ENCODE data around the gene BABAM2.
"Not testable (repeated sequence)": the region's sequence is repeated elsewhere in the genome, so short reads cannot be mapped to it uniquely, and the experiment has no call there.

BABAM2 gene

DNA sequence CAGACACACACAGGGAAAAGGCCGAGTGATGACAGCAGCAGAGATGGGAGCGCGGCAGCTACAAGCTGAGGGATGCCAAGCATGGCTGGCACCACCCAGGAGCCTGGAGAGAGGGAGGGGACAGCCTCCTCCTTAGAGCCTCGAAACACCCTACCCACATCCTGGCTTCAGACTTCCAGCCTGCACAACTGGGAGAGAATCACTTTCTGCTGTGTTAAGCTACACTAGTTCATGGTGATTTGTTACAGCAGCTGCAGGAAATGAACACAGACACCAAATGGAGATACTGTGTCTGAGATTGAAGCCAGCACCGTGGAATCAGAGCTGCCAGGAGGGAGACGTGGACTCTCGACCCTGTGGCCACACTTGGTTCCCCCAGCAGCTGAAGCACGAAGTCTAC, 474.6 kb downstream of the BABAM2 start:
- no peak overlapping the region for H3K4me3 ChIP-seq (ENCODE audit: low read depth in 1 of 2, low read length in 2 of 2)
- no peak overlapping the region for H3K9ac ChIP-seq (ENCODE audit: low read length)
- H3K36me3 ChIP-seq (ENCODE audit: insufficient read depth, low read length) = no peaks in the 10 kb centered on the region
- H3K9me3 ChIP-seq (ENCODE audit: low read length) = no peaks in the 10 kb centered on the region
- H3K27me3 ChIP-seq (ENCODE audit: control insufficient read depth in 1 of 2, insufficient read depth in 2 of 2, low read length in 2 of 2) = no peaks in the 10 kb centered on the region
- H3K27ac ChIP-seq (ENCODE audit: low read depth, low read length) = no peak overlapping the region
- no peaks in the 10 kb centered on the region for H3K4me1 ChIP-seq (ENCODE audit: insufficient read depth, low read length)

DNA sequence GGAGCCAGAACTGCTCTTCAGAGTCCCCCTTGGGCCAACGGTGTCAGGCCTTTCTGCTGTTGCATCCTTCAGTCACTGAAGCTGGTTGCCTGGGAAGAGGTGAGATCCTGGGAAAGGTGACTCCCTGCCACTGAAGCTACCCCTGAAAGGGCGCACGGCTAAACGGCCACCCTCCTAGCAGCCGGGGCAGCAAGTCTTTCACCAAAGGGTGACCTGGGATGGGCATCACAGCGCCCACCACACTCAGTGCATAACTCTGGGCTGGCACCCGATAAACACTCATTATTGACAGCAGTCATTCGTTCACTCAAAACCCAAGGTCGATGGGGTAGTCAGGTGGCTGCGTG, 475.6 kb downstream of the BABAM2 start:
- no peaks in the 10 kb centered on the region for H3K9me3 ChIP-seq (ENCODE audit: low read length)
- H3K36me3 ChIP-seq (ENCODE audit: insufficient read depth, low read length) = no peaks in the 10 kb centered on the region
- H3K27me3 ChIP-seq (ENCODE audit: control insufficient read depth in 1 of 2, insufficient read depth in 2 of 2, low read length in 2 of 2) = no peaks in the 10 kb centered on the region
- no peaks in the 10 kb centered on the region for H3K4me1 ChIP-seq (ENCODE audit: insufficient read depth, low read length)
- H3K4me3 ChIP-seq (ENCODE audit: low read depth in 1 of 2, low read length in 2 of 2) = no peak overlapping the region
- H3K27ac ChIP-seq (ENCODE audit: low read depth, low read length) = no peak overlapping the region
- H3K9ac ChIP-seq (ENCODE audit: low read length) = no peak overlapping the region

GRCh38 chr2:28366496-28367282, 476.2 kb downstream of the BABAM2 start:
- H3K9me3 ChIP-seq (ENCODE audit: low read length) = no peaks in the 10 kb centered on the region
- no peaks in the 10 kb centered on the region for H3K36me3 ChIP-seq (ENCODE audit: insufficient read depth, low read length)
- H3K27me3 ChIP-seq (ENCODE audit: control insufficient read depth in 1 of 2, insufficient read depth in 2 of 2, low read length in 2 of 2) = no peaks in the 10 kb centered on the region
- H3K27ac ChIP-seq (ENCODE audit: low read depth, low read length) = no peak overlapping the region
- no peaks in the 10 kb centered on the region for H3K4me1 ChIP-seq (ENCODE audit: insufficient read depth, low read length)
- H3K4me3 ChIP-seq (ENCODE audit: low read depth in 1 of 2, low read length in 2 of 2) = no peak overlapping the region
- no peak overlapping the region for H3K9ac ChIP-seq (ENCODE audit: low read length)

GRCh38 chr2:28367667-28368356, 477.3 kb downstream of the BABAM2 start:
- H3K36me3 ChIP-seq (ENCODE audit: insufficient read depth, low read length) = no peaks in the 10 kb centered on the region
- H3K9ac ChIP-seq (ENCODE audit: low read length) = no peak overlapping the region
- H3K27me3 ChIP-seq (ENCODE audit: control insufficient read depth in 1 of 2, insufficient read depth in 2 of 2, low read length in 2 of 2) = no peaks in the 10 kb centered on the region
- no peaks in the 10 kb centered on the region for H3K4me1 ChIP-seq (ENCODE audit: insufficient read depth, low read length)
- no peak overlapping the region for H3K27ac ChIP-seq (ENCODE audit: low read depth, low read length)
- H3K9me3 ChIP-seq (ENCODE audit: low read length) = no peaks in the 10 kb centered on the region
- H3K4me3 ChIP-seq (ENCODE audit: low read depth in 1 of 2, low read length in 2 of 2) = no peak overlapping the region

- Histone ChIP-seq H3K36me3 (ENCODE audit: insufficient read depth, low read length) (no peaks in the 10 kb centered on the region), H3K27ac (ENCODE audit: low read depth, low read length) (no peak overlapping the region), H3K9ac (ENCODE audit: low read length) (no peak overlapping the region), H3K4me1 (ENCODE audit: insufficient read depth, low read length) (no peaks in the 10 kb centered on the region), H3K9me3 (ENCODE audit: low read length) (no peaks in the 10 kb centered on the region), H3K4me3 (ENCODE audit: low read depth in 1 of 2, low read length in 2 of 2) (no peak overlapping the region), H3K27me3 (ENCODE audit: control insufficient read depth in 1 of 2, insufficient read depth in 2 of 2, low read length in 2 of 2) (no peaks in the 10 kb centered on the region)
Measured at GRCh38 chr2:28368357-28368798, 477.8 kb downstream of the BABAM2 start.

DNA sequence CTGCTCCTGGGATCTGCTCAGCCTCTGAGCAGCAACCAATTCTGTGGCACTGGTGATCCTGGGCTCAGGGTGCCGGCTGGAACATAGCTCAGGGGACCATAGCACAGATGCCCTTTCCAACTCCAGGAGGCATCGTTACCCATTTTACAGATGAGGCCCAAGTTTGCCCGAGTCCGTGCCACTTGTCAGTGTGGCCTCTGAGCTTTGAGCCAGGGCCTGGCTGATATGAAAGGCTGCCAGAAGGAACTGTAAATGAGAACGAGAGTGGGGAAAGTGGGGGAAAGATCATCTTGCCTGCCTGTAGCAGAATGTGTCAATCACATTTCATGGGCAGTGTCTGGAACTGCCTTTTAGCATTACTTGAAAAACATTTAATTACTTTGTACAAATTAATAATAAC, 478.8 kb downstream of the BABAM2 start:
- Histone ChIP-seq H3K36me3 (ENCODE audit: insufficient read depth, low read length) (no peaks in the 10 kb centered on the region), H3K4me1 (ENCODE audit: insufficient read depth, low read length) (no peaks in the 10 kb centered on the region), H3K27me3 (ENCODE audit: control insufficient read depth in 1 of 2, insufficient read depth in 2 of 2, low read length in 2 of 2) (no peaks in the 10 kb centered on the region), H3K9me3 (ENCODE audit: low read length) (no peaks in the 10 kb centered on the region), H3K27ac (ENCODE audit: low read depth, low read length) (no peak overlapping the region), H3K4me3 (ENCODE audit: low read depth in 1 of 2, low read length in 2 of 2) (no peak overlapping the region), H3K9ac (ENCODE audit: low read length) (no peak overlapping the region)

DNA sequence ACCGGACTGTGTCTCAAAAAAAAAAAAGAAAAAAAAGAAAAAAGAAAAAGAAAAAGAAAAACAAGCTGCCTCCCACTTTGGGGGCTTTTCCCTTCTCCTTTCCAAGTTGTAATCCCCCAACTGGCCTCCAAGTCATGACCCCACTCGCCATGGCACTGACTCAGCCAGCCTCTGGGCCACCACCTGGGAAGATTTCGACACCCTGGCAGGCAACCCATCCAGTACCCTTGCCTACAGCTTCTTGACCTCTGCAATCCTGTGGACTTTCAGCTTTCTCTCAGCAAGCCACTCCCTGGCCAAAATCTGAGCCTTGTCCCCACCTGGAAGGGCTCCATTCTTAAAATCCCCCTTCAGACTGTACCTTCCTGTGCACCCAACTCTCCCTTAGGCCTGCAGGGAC, 479.8 kb downstream of the BABAM2 start:
- H3K9ac ChIP-seq (ENCODE audit: low read length) = no peak overlapping the region
- no peaks in the 10 kb centered on the region for H3K36me3 ChIP-seq (ENCODE audit: insufficient read depth, low read length)
- no peak overlapping the region for H3K4me3 ChIP-seq (ENCODE audit: low read depth in 1 of 2, low read length in 2 of 2)
- no peaks in the 10 kb centered on the region for H3K27me3 ChIP-seq (ENCODE audit: control insufficient read depth in 1 of 2, insufficient read depth in 2 of 2, low read length in 2 of 2)
- H3K4me1 ChIP-seq (ENCODE audit: insufficient read depth, low read length) = no peaks in the 10 kb centered on the region
- no peaks in the 10 kb centered on the region for H3K9me3 ChIP-seq (ENCODE audit: low read length)
- H3K27ac ChIP-seq (ENCODE audit: low read depth, low read length) = no peak overlapping the region

- not testable (repeated sequence) for H3K9ac ChIP-seq (ENCODE audit: low read length); H3K9me3 ChIP-seq (ENCODE audit: low read length); H3K36me3 ChIP-seq (ENCODE audit: insufficient read depth, low read length); H3K27ac ChIP-seq (ENCODE audit: low read depth, low read length); H3K4me1 ChIP-seq (ENCODE audit: insufficient read depth, low read length); H3K4me3 ChIP-seq (ENCODE audit: low read depth in 1 of 2, low read length in 2 of 2); H3K27me3 ChIP-seq (ENCODE audit: control insufficient read depth in 1 of 2, insufficient read depth in 2 of 2, low read length in 2 of 2)
Measured at GRCh38 chr2:28371728-28372127, 481.2 kb downstream of the BABAM2 start.

DNA sequence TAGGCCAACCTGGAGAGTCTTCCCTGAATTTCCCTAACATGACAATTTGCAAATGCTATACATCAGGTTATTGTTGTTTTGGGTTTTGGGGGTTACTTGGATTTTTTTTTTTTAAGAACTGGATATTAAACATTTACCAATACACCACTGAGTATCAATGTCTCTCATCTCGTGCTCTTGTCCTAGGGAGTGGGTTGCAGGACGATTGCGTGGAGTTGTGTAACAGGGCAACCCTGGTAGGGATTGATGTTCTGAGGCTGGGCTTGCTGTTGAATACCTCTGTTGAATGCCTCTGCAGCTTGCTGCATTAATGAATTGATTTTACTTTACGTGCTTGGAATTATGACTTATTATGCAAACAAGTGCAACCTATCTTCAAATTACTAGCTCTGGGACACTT, 483.3 kb downstream of the BABAM2 start:
- no peak overlapping the region for H3K4me3 ChIP-seq (ENCODE audit: low read depth in 1 of 2, low read length in 2 of 2)
- H3K4me1 ChIP-seq (ENCODE audit: insufficient read depth, low read length) = no peaks in the 10 kb centered on the region
- no peak overlapping the region for H3K9ac ChIP-seq (ENCODE audit: low read length)
- H3K27ac ChIP-seq (ENCODE audit: low read depth, low read length) = no peak overlapping the region
- no peaks in the 10 kb centered on the region for H3K9me3 ChIP-seq (ENCODE audit: low read length)
- no peaks in the 10 kb centered on the region for H3K36me3 ChIP-seq (ENCODE audit: insufficient read depth, low read length)
- no peaks in the 10 kb centered on the region for H3K27me3 ChIP-seq (ENCODE audit: control insufficient read depth in 1 of 2, insufficient read depth in 2 of 2, low read length in 2 of 2)

DNA sequence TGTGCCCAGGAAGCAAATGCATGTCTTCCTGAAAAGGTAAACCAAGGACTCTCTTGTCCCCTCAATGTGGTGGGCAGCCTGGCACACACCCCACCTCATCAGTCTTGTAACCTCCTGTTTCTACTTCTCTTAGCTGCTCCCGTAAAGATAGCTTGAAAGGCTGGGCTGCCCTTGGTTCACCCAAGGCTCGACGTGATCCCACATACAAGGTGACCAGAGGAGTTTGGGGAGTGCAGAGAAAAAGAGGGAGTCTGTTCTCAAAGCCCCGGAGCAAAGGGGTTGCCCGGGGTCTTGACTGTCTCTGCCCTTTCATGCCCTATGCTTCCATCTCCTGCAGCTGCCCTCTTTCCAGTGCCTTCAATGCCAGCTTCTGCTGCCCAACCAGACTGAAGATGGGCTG, 483.8 kb downstream of the BABAM2 start:
- Histone ChIP-seq H3K9ac (ENCODE audit: low read length) (no peak overlapping the region), H3K27ac (ENCODE audit: low read depth, low read length) (no peak overlapping the region), H3K36me3 (ENCODE audit: insufficient read depth, low read length) (no peaks in the 10 kb centered on the region), H3K9me3 (ENCODE audit: low read length) (no peaks in the 10 kb centered on the region), H3K27me3 (ENCODE audit: control insufficient read depth in 1 of 2, insufficient read depth in 2 of 2, low read length in 2 of 2) (no peaks in the 10 kb centered on the region), H3K4me1 (ENCODE audit: insufficient read depth, low read length) (no peaks in the 10 kb centered on the region), H3K4me3 (ENCODE audit: low read depth in 1 of 2, low read length in 2 of 2) (no peak overlapping the region)

DNA sequence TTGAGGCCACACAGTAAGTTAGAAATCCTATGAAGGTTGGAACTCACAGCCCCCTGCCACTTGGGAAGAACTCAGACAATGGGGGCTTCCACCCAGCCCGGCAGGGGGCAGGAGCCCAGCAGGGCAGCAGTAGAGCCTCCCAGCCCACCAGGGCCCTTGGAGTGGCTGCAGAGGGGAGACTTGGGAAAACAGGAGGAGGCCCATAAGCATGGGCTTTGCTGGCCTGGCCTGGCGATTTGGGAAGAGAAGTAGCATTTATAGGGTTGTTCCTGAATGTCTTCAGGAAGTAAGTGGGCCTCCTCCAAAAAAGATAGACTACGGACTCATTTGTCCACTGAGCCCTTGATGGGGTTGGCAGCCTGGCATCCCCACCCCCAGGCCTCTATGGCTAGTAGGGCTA, 484.7 kb downstream of the BABAM2 start:
- Histone ChIP-seq H3K27ac (ENCODE audit: low read depth, low read length) (no peak overlapping the region), H3K9me3 (ENCODE audit: low read length) (no peaks in the 10 kb centered on the region), H3K27me3 (ENCODE audit: control insufficient read depth in 1 of 2, insufficient read depth in 2 of 2, low read length in 2 of 2) (no peaks in the 10 kb centered on the region), H3K9ac (ENCODE audit: low read length) (no peak overlapping the region), H3K4me1 (ENCODE audit: insufficient read depth, low read length) (no peaks in the 10 kb centered on the region), H3K36me3 (ENCODE audit: insufficient read depth, low read length) (no peaks in the 10 kb centered on the region), H3K4me3 (ENCODE audit: low read depth in 1 of 2, low read length in 2 of 2) (no peak overlapping the region)

Data from muscle layer of colon (tissue), 2 donors.